GM18861 (cell line): ENCODE results near the gene PCGF3.
"Not testable (repeated sequence)": the region's sequence is repeated elsewhere in the genome, so short reads cannot be mapped to it uniquely, and the experiment has no call there.

ENCODE experiments used
- ATAC-seq: cut with Tn5 transposase; IDR thresholded peaks from one replicate; pipeline ENCODE4 v1.9.1; 2021; ENCODE audit not compliant: unreplicated experiment

The PCGF3 gene

GRCh38 chr4:722851-723360 is 17.3 kb downstream of the PCGF3 start:
- no peak for ATAC-seq

GRCh38 chr4:723751-724530 is 18.3 kb downstream of the PCGF3 start:
- ATAC-seq: no peak

- no peak for ATAC-seq
Measured at GRCh38 chr4:725391-726234, 20.0 kb downstream of the PCGF3 start.

GRCh38 chr4:726235-726787 is 20.7 kb downstream of the PCGF3 start:
- ATAC-seq: no peak

GRCh38 chr4:726838-727237 is 21.2 kb downstream of the PCGF3 start:
- no peak for ATAC-seq

GRCh38 chr4:727576-727975 is 21.9 kb downstream of the PCGF3 start:
- ATAC-seq: no peak

- ATAC-seq: no peak
Measured at GRCh38 chr4:729336-730315, 24.0 kb downstream of the PCGF3 start.

- ATAC-seq: no peak
Measured at GRCh38 chr4:730511-730910, 24.9 kb downstream of the PCGF3 start.

GRCh38 chr4:730946-731904 is 25.6 kb downstream of the PCGF3 start:
- not testable (repeated sequence) for ATAC-seq

GRCh38 chr4:731954-732353 is 26.3 kb downstream of the PCGF3 start:
- ATAC-seq: not testable (repeated sequence)

- no peak for ATAC-seq
Measured at GRCh38 chr4:732486-732885, 26.9 kb downstream of the PCGF3 start.

- ATAC-seq: no peak
Measured at GRCh38 chr4:732911-733630, 27.4 kb downstream of the PCGF3 start.

- ATAC-seq: no peak
Measured at GRCh38 chr4:733631-733980, 28.0 kb downstream of the PCGF3 start.

- ATAC-seq: no peak
Measured at GRCh38 chr4:734075-734474, 28.4 kb downstream of the PCGF3 start.

- no peak for ATAC-seq
Measured at GRCh38 chr4:734951-735350, 29.3 kb downstream of the PCGF3 start.

GRCh38 chr4:735583-735982 is 30.0 kb downstream of the PCGF3 start:
- ATAC-seq: no peak

GRCh38 chr4:736561-736960 is 30.9 kb downstream of the PCGF3 start:
- ATAC-seq: not testable (repeated sequence)

GRCh38 chr4:738781-739280 is 33.2 kb downstream of the PCGF3 start:
- no peak for ATAC-seq

- ATAC-seq: no peak
Measured at GRCh38 chr4:739569-739968, 33.9 kb downstream of the PCGF3 start.
